Uterus (tissue), 4 donors: ENCODE results near the gene NUDT22. TPM values are rescaled to one million over a fixed set of nuclear protein-coding genes. Genes with fewer than 3 reads are reported as not detected.

Experiments
- DNase-seq, 2 donors: peaks; one replicate each; pipeline ENCODE4 v3.0.0-alpha.2; 2019 to 2020
- H3K27ac ChIP-seq, 2 donors: fragments of 200-600 bp; sonication (generic); 1 replicate in 1 of 2; 2 replicates in 1 of 2; pipeline ENCODE4 v1.5.1; 2016 to 2018
- H3K27me3 ChIP-seq, 2 donors: fragments of 200-600 bp; sonication (generic); one replicate each; pipeline ENCODE4 v1.5.1; 2018 to 2019; ENCODE audit warnings: control low read depth in 1 of 2
- H3K36me3 ChIP-seq, 2 donors: fragments of 200-600 bp; sonication (generic); one replicate each; pipeline ENCODE4 v1.5.1; 2019; ENCODE audit warnings: control low read depth in 1 of 2
- H3K4me1 ChIP-seq, 2 donors: fragments of 200-600 bp; sonication (generic); one replicate each; pipeline ENCODE4 v1.5.1; 2018 to 2019; ENCODE audit warnings: control low read depth in 1 of 2
- H3K4me3 ChIP-seq, 2 donors: fragments of 200-600 bp; sonication (generic); 1 replicate in 1 of 2; 2 replicates in 1 of 2; pipeline ENCODE4 v1.5.1; 2018 to 2019; ENCODE audit warnings: mild to moderate bottlenecking in 1 of 2
- H3K9me3 ChIP-seq, 2 donors: fragments of 200-600 bp; sonication (generic); one replicate each; pipeline ENCODE4 v1.5.1; 2019; ENCODE audit warnings: control low read depth in 1 of 2
- CTCF ChIP-seq, 4 experiments: fragments of 200-600 bp in 2 of 4; fragments of 450-650 bp in 2 of 4; sonication (generic) in 2 of 4; IDR thresholded peaks; one replicate each; pipeline ENCODE4 v1.5.1; 2016 to 2019; ENCODE audit warnings: antibody characterized with exemption in 4 of 4, mild to moderate bottlenecking in 2 of 4, moderate library complexity in 1 of 4
- POLR2A ChIP-seq, 2 donors: fragments of 450-650 bp; IDR thresholded peaks; one replicate each; pipeline ENCODE4 v1.6.1; 2016; ENCODE audit warnings: antibody characterized with exemption in 2 of 2, mild to moderate bottlenecking in 1 of 2, moderate library complexity in 1 of 2
- intact Hi-C: fragments of 100-400 bp; cut with DNase I; formaldehyde crosslinking; loops from one replicate; pipeline ENCODE4 v1.15.1; 2023; ENCODE audit warnings: low total_unique reads
- total RNA-seq, 4 donors: library from RNA; depleted of rRNA in 3 of 4; stranded (reverse); fragments of >200 nt in 3 of 4; gene quantifications; one replicate each; pipeline versions ENCODE4 v1.1.0 to v1.2.4, GENCODE V29; 2014 to 2023
- donor health status: DM: yes; HTN: yes; CAD: no.

Gene NUDT22
- total RNA-seq, 4 donors from 2014 or later = 10.8 to 44.9 (median 34.0) TPM

DNA sequence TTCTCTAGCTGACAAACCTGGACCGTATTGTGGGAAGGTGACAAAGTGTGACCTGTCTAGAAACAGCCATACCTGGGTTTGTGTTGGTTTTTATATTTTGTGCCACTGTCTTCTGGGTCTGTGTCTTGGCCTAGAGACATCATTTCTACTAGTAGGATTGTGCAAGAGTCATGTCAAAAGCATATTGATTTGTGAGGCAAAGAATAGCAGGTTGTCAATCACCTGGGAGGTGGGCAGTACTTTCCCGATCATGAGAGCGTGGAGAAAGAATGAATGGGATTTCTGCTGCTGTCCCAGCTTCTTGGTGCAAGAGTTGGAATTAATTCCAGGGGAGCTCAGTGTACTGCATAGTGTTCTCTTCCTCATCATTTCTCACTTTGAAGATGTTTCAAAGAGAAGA, 24.5 kb upstream of the NUDT22 start:
- intact Hi-C loops = no loop called here
- Histone ChIP-seq H3K36me3 (no peaks in the 10 kb centered on the region), H3K4me1 (no peaks in the 10 kb centered on the region), H3K27ac (no peak overlapping the region), H3K9me3 (no peaks in the 10 kb centered on the region), H3K4me3 (no peak overlapping the region), H3K27me3 (no peaks in the 10 kb centered on the region)
- TF ChIP-seq CTCF (IDR thresholded peaks at IDR 0.05) (no peak), POLR2A (IDR thresholded peaks at IDR 0.05) (no peak)
- DNase-seq = no peak

DNA sequence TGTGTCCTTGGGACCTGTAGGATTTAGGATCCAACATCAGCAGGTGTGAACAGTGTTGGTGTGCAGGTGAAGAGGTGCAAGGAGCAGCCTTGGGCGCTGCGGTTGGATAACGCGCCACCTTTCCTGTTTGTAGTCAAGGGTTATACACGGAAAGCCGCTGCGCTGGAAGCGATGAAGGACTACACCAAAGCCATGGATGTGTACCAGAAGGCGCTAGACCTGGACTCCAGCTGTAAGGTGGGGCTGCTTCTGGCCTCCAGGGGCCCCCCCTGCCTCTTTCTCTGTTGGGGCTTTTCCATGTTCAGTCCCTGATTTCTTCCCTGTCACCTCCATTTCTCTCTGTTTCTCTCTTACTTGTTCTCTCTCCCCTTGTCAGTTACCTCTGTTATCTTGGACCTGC, 23.1 kb upstream of the NUDT22 start:
- Histone ChIP-seq H3K27ac (no peak overlapping the region), H3K9me3 (no peaks in the 10 kb centered on the region), H3K36me3 (no peaks in the 10 kb centered on the region), H3K4me1 (no peaks in the 10 kb centered on the region), H3K27me3 (no peaks in the 10 kb centered on the region), H3K4me3 (no peak overlapping the region)
- TF ChIP-seq CTCF (IDR thresholded peaks at IDR 0.05) = no peak
- no peak for TF ChIP-seq POLR2A (IDR thresholded peaks at IDR 0.05)
- DNase-seq = no peak
- intact Hi-C loops = no loop called here

DNA sequence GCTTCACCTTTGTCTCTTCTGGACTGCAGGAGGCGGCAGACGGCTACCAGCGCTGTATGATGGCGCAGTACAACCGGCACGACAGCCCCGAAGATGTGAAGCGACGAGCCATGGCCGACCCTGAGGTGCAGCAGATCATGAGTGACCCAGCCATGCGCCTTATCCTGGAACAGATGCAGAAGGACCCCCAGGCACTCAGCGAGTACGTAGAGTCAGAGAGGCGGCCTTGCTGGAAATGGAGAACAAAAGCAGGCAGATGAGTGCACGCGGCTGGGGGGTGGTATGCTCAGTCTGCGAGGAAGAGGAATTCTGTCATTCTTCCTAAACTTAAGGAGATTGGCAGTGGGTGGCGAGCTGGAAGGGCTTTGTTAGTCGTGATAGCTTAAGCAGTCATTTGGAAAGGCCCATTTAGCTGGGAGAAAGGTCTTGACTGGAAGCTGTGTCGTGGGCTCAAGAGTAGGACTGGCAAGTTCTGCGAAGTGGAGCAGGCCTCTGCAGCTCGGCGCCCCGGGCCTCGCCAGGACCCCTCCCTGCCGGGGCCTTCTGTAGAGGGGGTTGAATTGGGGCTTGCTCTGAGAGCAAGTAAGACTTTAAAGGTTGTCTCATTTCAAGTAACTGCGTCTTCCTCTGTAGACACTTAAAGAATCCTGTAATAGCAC, 22.5 kb upstream of the NUDT22 start:
- DNase-seq = no peak
- intact Hi-C loops = no loop called here
- TF ChIP-seq POLR2A (IDR thresholded peaks at IDR 0.05) (no peak), CTCF (IDR thresholded peaks at IDR 0.05) (no peak)
- no peaks in the 10 kb centered on the region for H3K27me3 ChIP-seq
- H3K4me3 ChIP-seq = no peak overlapping the region
- no peaks in the 10 kb centered on the region for H3K4me1 ChIP-seq
- H3K27ac ChIP-seq = peak overlapping the region in 1 of 2 donors; percentile 28
- no peaks in the 10 kb centered on the region for H3K36me3 ChIP-seq
- no peaks in the 10 kb centered on the region for H3K9me3 ChIP-seq

GRCh38 chr11:64204080-64204440, 22.0 kb upstream of the NUDT22 start:
- intact Hi-C loops = no loop called here
- peak overlapping the region in 1 of 2 donors; percentile 28 for H3K27ac ChIP-seq
- DNase-seq = no peak
- H3K9me3 ChIP-seq = no peaks in the 10 kb centered on the region
- TF ChIP-seq POLR2A (IDR thresholded peaks at IDR 0.05) (no peak), CTCF (IDR thresholded peaks at IDR 0.05) (no peak)
- H3K4me3 ChIP-seq = no peak overlapping the region
- no peaks in the 10 kb centered on the region for H3K4me1 ChIP-seq
- no peaks in the 10 kb centered on the region for H3K27me3 ChIP-seq
- no peaks in the 10 kb centered on the region for H3K36me3 ChIP-seq

GRCh38 chr11:64204464-64204989, 21.5 kb upstream of the NUDT22 start:
- H3K4me1 ChIP-seq = no peaks in the 10 kb centered on the region
- H3K27me3 ChIP-seq = no peaks in the 10 kb centered on the region
- TF ChIP-seq CTCF (IDR thresholded peaks at IDR 0.05) = peak; percentile 72 to 87 (median 78)
- no peak for TF ChIP-seq POLR2A (IDR thresholded peaks at IDR 0.05)
- no peaks in the 10 kb centered on the region for H3K9me3 ChIP-seq
- peak; percentile 86 to 88 for DNase-seq
- H3K4me3 ChIP-seq = no peak overlapping the region
- H3K27ac ChIP-seq = peak overlapping the region in 1 of 2 donors; percentile 28
- H3K36me3 ChIP-seq = no peaks in the 10 kb centered on the region
- intact Hi-C loops = no loop called here
